Heart left ventricle (tissue), 13 donors: Measurements from ENCODE around the gene MSANTD4.

Experiments
- CTCF ChIP-seq, 12 donors: fragments of 200-600 bp; sonication (generic) in 4 of 12; IDR thresholded peaks; one replicate each; pipeline versions ENCODE4 v1.5.0 to v1.8.0; 2018 to 2022; ENCODE audit warnings: antibody characterized with exemption in 12 of 12, mild to moderate bottlenecking in 5 of 12
- POLR2A ChIP-seq, 2 donors: fragments of 450-650 bp; IDR thresholded peaks; one replicate each; pipeline ENCODE4 v1.6.1; 2017; ENCODE audit warnings: antibody characterized with exemption in 2 of 2, mild to moderate bottlenecking in 2 of 2, moderate library complexity in 2 of 2
- donor health status: ischemic (EF 13 %, LVEDD 7.1; RV severe dilation, severe dysfunction).
- donor health status: DM: no; HTN: yes; CAD: no.
- donor health status: DM: no; HTN: no; CAD: no.
- donor health status: ischemic (EF 25% LVEDD 6.9; RV normal size, moderate dysfunction).
- donor health status: ischemic (EF 25% LVEDD 5.7; RV mildly dilated, moderate dysfunction).
- donor health status: ischemic (EF 35%, LVEDD 5.7; RV mildly dilated, moderate dysfunction).
- donor health status: nonischemic (EF 11% LVEDD 7.7; RV severe dilation, severe dysfunction).
- donor health status: DM: yes; HTN: yes; CAD: no.
- donor health status: PGD.
- donor health status: ischemic (EF 29% LVEDD 5.4; RV normal size, mild dysfunction).
- donor health status: nonischemic (EF 23%, LVEDD 6.1; RV moderate dilation, normal function).

- TF ChIP-seq CTCF (IDR thresholded peaks at IDR 0.05), result no peak
- no peak for TF ChIP-seq POLR2A (IDR thresholded peaks at IDR 0.05)
Measured at GRCh38 chr11:106001304-106002012, 20.6 kb downstream of the MSANTD4 start.
